ENCODE measurements around the gene EDA2R. TPM values are rescaled to one million over a fixed set of nuclear protein-coding genes. Genes with fewer than 3 reads are reported as not detected.

Gene EDA2R
- polyA plus RNA-seq, 4 donors = 0.54 to 1.0 (median 0.75) TPM

DNA sequence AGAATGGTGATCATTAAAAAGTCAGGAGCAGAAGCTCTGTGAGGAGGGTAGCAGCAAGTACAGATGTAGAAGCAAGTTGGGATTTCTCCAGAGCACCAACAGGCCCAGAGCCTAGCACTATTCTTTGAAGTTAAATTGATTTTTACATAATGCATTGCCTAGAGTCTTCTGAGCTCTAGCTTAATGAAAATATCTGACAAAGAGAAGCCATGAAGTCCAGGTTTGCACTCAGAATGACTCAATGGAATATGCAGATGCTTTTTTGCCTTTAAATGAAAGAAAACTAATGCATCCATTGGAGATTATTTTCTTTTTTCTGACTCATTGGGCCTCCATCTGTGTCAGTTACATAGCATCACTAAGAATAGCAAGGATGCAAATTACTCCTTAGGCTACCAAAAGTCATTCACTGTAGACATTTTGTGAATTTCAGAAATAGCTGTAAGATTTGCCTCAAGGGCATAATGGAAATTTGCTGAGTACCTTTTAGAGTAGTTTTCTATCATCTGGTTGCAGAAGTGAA is 91.0 kb downstream of the EDA2R start:
- DNase-seq (ENCODE audit: low read depth in 4 of 4, low spot score in 2 of 4) = no peak
